HCEC 1CT (cell line): ENCODE results near the gene CHD6.
"Not testable (repeated sequence)": the region's sequence is repeated elsewhere in the genome, so short reads cannot be mapped to it uniquely, and the experiment has no call there.

Experiments used
- DNase-seq: peaks from one replicate; pipeline ENCODE4 v3.0.0-alpha.2; 2017

Gene CHD6

DNA sequence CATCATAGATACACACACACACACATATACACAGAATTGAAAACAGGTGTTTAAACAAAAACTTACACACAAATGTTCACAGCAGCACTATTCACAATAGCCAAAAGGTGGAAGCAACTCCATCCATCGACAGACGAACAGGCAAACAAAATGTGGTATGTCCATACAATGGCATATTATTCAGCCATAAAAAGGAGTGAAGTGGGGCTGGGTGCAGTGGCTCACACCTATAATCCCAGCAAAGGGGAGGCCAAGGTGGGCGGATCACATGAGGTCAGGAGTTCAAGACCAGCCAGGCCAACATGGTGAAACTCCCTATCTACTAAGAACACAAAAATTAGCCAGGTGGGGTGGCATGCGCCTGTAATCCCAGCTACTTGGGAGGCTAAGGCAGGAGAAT lies 80.3 kb downstream of the CHD6 start:
- no peak for DNase-seq

DNA sequence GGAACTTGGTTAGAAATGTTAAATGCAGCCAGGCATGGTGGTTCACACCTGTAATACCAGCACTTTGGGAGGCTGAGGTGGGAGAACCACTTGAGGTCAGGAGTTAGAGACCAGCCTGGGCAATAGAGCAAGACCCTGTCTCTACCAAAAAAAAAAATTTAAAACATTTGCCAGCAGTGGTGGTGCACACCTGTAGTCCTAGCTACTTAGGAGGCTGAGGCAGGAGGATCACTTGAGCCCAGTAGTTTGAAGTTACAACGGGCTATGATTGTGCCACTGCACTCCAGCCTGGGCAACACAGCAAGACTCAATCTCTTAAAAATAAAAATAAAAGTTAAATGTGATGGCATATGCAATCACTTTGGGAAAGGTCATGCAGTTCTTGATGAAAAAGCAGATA lies 82.6 kb downstream of the CHD6 start:
- not testable (repeated sequence) for DNase-seq

DNA sequence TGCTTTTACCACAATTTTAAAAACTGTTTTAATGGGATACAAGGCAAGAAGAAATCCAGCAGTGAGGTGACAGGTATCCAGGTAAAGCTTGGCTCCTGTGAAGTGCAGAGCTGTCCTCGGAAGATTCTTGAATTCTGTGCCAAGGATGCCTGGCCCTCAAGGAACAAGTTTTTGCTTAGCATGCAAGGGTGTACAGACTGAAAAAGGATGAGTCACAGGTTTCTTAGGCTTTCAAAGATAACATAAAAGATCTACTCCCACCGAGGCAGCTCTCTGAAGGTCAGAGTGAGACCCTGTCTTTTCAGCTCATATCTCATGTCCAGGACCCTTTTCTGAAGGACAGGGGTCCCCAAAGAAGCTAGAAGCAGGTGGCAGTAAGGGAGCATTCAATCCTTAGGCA lies 83.3 kb downstream of the CHD6 start:
- no peak for DNase-seq

DNA sequence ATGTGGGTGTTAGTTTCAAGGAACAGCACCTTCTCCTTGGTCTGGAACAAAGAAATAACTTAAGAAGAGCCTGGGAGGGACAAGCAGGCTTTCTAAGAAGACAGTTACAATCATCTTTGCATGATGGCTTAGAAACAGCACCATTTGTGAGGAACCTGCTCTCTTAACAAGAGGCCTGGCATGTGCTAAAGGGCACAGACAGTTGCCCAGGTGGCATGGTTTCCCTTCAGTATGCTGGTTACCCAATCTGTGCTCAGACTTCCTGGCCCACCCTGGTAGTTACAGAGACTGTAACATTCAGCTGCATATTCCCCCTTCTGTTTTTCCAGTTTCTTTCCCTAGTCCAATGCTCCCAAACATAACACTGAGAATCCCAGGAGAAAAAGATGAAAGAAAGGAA lies 84.0 kb downstream of the CHD6 start:
- no peak for DNase-seq

DNA sequence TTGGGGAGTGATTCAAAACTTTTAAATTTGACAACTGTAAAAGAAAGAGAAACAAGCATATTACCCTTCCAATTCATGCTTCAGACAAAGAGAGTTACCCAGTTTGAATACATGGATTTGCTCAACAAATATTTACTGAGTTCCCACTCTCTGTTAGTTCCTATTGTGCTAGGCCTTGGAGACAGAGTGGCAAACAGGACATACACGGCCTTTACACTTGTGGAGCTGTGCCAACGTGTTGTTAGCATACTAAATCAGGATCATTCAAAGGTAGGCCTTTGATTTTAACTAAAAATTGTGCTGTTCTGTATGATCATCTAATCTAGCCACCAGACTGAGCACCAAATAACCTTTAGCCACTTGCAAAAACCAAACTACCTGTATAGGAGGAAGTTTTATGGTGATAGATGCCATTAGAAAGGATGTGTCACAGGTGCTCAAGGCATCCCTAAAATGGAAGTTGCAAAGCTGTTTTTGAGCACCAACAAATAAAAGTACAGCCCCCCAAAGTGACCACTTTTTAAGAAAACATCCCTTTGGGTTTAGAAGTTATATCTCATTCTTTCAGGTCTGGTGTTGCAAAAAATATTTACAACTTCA lies 84.5 kb downstream of the CHD6 start:
- no peak for DNase-seq

DNA sequence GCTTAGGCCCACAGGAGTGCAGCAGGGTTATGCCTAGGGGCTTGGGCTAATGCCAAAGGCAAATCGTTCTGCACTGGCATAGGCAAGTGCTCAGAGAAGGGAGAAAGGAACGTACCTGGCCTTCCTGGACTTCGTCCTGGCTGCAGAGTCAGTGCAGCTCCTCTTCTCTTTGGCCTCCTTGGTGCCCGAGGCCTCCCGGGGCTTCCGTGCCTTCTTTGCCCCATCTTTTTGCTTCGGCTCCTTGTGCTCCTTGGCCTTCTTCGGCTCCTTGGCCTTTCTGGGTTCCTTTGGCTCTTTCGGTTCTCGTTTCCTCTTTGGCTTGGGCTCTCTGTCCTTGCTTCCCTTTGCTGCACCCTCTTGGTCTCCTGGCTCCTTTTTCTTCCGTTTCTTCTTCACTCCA lies 85.2 kb downstream of the CHD6 start:
- no peak for DNase-seq

DNA sequence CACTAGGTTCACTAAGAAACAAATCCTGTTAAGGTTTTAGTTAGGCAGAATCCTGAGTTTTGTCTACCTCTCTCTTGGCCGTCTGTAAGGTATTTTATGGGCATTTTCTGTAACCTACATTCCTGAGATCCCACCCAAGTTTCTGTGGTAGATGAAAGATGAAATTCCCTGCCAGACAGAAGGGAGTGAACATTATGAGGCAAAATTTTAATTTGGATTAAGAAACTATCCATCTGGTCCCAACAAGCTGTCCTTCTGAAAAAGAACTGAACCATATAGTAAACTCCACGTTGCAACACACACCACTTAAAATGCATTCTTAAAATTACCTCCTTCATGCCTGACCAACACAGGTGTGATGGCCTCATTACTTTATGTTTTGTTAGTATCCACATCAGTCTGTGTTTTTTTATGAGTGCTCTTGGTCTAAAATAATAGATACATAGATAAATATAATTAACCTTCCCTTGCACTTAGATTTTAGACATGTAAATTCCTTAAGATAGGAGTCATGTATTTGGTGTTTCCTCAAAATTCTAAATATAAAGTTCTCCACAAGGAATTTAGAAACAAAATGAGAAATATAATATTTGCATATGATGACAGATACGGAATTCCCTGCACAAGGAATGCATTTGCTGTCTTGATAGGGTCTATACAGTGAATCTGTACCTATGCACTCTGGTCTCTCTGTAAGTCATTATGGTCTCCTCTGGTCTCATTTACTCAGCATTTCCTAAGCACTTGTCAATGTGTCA lies 86.5 kb downstream of the CHD6 start:
- DNase-seq, result peak; percentile 7

DNA sequence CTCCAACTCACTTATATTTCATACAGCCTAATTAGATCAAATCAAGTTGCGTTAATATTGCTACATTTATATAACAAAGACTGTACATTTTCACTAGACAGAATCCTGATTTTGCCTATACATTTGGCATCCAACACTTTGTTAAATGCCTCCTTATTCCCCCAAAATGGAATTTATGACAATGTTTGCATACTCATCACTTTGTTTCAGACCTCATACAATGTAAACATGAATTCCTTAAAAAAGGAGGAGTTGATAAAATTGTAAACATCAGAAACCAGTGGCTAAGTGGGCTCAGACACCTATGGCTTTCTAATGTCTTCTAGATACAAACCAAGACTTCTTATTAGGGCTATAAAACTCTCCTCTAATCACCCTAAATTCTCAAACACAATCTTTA lies 87.3 kb downstream of the CHD6 start:
- DNase-seq, result no peak

DNA sequence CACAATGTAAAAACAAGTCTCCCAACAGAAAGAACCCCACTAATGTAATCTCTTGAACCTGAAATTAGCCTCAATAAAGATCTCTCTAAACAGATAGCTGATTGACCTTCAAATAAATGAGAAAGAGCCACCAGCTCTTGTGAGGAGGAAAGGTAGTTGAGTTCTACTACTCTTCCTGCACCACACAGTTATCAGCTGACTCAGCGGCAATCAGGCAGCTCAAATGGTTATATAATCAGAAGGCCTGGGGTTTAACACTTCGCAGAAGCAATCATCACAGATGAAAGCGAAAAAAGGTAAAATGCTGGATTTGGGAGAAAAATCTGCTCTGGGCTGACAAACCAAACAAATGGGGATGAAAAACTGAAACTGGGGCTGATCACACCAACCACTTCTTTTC lies 91.8 kb downstream of the CHD6 start:
- DNase-seq, result no peak

DNA sequence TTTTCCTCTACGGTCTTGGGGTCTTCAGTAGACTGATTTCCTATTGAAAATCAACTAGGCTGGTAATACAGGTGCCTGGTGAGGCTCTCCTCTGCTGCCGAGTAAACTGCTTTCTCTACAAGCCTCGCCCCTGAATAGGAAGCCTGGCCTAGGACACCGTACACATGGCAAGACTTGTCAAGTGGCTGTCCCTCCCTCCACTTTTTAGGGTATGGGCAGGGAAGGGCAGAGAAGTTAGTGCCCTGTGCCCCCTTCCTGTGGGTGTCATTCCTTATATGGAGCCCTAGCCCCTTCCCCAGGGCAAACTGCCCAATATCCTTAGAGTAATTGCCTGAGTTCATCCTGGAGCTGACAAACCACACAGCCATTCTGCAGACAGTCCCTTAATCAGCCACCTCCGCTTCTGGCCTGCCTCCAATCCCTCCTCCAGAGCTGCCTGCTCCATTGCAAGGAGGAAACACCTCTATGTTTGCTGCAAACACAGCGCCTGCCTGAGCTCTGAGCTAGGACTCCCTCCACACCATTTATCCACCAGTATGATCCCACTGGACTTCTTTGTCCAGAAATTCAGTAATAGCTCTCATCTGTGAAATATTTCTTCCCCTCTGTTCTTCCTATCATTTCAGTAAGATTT lies 93.1 kb downstream of the CHD6 start:
- DNase-seq, result no peak

DNA sequence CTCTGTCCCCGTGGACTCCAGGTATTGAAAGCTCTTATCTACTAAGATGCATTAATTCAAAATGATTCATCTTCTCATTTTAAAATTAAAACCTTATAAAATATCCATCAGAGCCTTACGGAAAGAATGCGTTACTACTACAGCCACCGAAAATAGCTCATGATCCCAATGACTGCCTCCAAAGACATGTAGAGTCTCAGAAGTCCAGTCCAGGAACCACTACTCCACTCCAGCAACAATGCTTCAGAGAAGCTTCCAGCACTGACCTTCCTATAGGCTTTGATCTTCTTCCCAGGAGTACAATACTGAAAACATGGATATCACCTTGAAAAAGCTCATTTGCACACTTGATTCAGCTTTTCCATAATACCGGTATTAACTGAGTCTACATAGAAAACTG lies 94.3 kb downstream of the CHD6 start:
- no peak for DNase-seq

DNA sequence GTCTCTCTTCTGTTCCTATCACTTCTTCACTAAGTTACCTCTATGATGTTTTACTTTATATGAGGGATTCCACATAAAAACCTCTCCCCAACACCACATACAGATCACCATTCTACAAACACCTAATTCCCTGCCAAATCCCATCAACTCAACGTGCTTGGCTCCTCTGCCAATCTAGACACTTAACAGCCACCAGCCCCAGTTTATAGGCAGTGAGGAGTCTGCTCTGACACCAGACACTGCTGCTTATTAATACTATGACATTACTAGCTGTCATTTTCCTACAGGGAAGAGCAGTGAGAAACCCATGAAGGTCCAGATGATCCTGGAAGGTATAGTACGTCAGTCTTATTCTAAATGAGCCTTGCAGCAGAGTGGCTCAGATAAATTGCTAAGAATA lies 104.3 kb downstream of the CHD6 start:
- DNase-seq, result no peak

DNA sequence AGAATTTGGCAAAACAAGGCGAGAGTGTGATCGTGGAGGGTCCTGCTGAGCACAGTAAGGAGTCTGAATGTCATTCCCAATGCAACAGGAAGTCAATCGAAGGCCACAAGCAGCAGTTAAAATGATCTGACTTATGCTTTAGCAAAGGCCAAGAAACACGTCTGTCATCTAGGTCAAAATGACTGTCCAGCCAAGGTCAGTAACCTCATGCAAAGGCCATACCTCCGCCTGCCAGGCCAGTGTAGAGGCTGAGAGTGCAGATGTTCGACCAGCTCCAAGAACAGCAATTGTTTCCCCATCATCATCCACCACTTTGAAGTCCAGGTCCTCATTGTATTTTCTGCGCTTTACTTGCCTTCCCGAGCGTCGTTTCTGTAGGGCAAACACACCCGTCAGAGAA lies 105.6 kb downstream of the CHD6 start:
- DNase-seq, result no peak

DNA sequence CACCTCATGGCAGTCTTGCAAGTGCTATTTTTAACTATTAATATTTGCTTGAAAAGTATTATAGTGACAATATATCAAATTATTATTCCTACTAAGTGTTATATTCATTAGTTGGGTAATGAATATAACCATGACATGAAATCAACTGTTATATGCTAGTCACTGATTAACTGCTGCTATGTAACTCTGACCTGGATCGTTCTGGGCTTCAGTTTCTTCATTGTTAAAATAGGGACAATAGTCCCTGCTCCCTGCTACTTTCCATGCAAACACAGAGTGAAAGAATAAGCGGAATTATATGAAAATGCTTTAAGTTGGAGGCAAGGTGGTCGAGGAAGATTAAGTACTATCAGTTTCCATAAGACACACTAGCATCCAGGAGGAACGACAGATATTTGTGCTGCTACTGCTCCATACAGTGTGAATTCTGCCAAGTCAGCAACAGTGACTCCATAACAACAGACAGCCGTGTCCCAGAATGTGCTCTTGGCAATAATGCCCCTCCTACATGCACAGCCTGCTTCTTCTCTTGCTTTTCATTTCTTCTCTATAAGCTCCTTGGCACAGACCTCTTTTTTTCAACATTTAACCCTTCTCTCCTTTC lies 107.2 kb downstream of the CHD6 start:
- no peak for DNase-seq

DNA sequence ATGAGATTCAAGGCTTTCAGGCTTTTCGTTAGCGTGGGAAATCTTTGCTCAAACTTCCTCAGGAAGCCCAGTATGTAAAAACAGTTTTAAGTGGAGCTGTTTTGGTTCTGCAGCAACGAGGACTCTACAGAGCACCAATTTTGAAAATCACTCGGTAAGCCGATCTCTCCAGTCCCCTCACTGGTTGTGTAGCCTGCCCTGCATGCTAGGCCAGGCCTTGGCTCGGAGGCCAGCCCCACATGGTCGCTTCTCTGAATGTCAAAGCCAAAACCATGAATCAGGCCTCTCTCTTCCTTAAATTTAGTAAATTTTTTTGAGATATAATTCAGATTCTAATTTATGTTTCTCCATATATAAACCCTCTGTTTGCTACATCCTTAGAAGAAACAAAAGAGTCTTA lies 108.0 kb downstream of the CHD6 start:
- DNase-seq, result no peak

DNA sequence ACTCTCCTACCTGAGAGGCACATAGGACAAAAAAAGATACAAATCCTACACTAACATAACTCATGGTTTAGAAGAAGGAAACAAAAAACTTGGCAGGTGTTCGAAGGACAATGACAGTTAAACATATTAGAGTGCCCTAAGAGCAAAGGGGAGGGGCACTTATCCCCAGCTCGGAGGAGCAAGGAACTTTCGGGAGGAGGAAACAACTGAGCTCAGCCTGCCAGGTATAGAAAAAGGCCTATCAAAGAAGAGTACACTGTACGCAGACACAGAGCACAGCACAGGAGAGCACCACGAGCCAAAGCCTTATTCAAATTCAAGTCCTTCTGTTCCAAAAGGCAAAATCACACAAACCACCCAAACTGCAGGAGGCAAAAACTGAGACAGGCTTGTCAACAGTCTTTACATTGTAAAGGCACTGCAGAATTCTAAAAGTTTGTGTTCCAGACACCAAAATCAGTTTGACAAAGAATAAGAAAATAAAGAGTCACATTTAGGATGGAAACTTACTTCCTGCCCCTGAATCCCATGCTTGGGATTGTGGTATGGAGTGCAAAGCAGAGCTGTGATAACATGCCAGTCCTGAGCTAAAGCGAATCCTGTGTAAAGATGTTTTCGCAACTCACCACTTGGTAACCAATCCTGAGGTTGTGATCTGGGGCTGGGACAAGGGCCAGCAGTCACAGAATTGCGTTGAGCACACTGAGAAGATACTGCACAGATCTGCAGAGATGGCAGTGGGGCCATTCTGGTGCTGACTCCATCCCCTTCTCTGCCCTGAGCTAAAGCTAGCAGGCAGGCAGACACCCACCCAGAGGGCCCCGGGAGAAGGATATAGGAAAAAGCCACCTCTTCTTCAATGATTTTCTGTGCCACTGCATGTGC lies 108.6 kb downstream of the CHD6 start:
- no peak for DNase-seq

DNA sequence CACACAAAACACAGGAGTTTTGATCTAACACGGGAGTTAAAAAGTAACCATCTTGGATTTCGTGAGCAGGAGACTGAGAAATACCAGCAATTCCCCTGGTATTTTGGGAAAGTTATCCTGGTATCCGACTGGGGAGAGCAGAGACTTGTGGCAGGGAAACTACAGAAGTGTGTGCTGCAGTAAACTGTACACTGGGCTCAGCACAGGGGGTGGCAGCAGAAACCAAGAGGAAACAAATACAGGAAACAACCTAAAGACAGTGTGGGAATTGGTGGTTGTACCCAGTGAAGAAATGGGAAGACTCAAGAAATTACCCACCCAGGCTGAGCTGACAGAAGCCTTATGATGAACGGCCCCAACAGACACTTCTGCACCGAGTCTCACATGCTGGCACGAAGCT lies 109.8 kb downstream of the CHD6 start:
- DNase-seq, result no peak

DNA sequence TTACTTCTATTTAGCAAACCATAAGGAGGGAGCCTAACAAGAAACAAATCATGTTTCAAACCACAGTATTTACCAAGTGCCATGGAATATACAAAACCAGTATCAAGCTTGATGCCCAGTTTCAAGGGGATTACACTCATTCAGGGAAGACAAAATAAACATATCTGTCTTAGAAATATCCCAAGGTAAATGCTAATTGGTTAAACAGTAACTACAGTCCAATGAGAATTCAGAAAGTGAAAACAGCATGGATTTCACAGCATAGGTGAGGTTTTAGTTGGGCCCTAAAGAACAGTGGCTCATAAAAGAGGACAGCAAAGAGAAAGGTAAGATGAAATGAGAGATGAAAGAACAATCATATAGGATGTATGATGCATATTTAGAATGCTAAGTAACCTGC lies 110.3 kb downstream of the CHD6 start:
- DNase-seq, result no peak

DNA sequence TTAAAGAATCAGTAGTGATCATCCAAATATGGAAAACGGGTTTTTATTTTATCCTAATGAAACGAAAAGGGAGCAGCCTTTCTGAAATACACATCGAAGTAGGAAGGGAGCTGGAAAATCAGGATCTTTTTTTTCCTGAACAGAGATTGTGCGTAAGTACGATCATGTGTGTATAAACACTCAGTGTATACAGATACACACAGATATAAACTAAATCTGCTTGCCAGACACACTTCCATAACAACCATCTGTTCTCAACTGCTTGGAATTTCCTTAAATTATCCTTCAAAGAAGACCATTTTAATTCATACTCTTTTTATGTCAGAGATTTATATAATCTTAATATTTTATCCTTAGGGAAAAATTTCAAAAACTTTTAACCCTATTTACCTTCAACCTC lies 110.7 kb downstream of the CHD6 start:
- no peak for DNase-seq

DNA sequence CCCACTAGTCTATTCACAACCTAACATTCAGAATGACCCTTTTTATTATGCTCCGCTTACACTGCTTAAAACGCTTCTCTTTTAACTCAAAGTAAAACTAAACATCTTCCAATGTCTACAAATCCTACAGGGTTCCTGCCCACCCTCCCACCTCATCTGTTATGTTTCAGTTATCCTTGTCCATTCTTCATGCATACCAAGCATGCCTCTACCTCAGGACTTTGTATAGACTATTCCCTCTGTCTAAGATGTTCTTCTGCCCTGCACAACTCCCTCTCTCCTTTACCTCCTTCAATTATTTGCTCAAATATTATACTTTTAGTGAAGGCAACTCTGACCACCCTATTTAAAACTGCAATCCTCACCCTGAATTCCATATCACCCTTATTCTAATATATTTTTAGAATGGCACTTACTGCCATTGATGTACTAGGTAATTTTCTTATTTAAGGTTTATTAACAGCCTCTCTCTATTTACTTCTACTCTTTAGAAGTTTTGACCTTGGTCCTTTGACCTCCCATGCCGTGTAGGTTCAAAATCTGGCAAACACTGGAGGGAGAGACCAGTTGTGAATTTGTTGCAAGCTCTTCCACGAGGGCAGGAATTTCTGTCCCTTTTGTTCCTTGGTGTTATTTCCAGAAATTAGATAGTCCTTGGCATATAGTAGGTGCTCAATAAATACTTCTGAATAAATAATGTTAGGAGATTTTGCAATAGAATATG lies 111.8 kb downstream of the CHD6 start:
- no peak for DNase-seq

DNA sequence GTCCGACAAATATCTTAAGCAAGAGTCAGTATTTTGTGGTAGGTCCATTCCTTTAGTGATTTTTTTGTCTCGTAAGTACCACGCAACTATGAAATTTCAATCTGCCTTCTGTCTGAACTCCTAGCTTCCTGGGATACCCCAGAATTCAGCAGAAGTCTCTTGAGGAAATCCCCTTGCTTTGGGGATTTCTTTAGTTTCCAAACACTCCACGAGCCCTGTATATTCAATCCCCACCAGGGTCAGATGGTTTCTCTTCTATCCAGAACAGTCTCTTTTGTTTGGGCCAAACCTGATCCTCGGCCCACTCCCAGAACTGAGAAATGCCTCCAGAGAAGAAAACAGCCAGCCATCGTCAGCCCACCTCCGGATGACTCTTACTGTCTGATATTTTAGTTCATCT lies 113.0 kb downstream of the CHD6 start:
- DNase-seq, result no peak

DNA sequence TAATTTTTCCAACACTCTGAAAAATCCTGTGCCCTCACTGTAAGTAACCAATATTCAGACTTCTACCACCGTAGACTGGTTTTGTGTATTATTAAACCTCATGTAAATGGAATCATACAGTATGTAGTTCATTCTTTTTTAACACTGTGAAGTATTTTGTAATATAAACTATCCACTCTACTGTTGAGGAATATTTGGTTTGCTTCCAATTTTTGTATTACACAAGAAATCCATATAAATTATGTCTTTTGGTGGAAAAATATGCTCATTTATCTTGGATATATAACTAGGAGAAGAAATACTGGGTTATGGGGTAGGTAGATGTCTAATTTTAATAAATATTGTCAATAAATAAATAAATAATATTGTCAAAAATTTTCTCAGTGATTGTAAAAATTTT lies 116.8 kb downstream of the CHD6 start:
- DNase-seq, result peak; percentile 9
